Measurements from ENCODE around the gene ATP5MK. TPM values are rescaled to one million over a fixed set of nuclear protein-coding genes. Genes with fewer than 3 reads are reported as not detected.
"Not testable (repeated sequence)": the region's sequence is repeated elsewhere in the genome, so short reads cannot be mapped to it uniquely, and the experiment has no call there.

ATP5MK gene
- polyA plus RNA-seq, 1 donor (not counting 4 experiments of a cell fraction or from before 2014, with no cell fraction given), result 745 TPM

DNA sequence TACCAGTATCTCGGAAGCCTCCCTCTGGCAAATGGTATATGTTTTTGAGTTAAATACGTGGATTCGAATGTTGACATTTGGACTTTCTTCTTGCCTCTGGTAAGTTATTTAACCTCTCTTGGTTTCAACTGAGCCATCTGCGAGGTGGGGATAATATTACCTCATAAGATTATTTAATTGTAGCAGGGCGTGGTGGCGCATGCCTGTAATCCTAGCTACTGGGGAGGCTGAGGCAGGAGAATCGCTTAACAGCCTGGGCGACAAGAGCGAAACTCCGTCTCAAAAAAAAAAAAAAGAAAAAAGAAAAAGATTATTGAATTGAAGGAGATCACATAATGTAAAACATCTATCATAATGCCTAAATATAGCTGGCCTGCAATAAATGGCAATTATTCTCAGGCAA is 28.9 kb downstream of the ATP5MK start:
- TF ChIP-seq EZH2 (IDR thresholded peaks at IDR 0.05; ENCODE audit: low read length), result no peak
- TF ChIP-seq, protein P1, sequence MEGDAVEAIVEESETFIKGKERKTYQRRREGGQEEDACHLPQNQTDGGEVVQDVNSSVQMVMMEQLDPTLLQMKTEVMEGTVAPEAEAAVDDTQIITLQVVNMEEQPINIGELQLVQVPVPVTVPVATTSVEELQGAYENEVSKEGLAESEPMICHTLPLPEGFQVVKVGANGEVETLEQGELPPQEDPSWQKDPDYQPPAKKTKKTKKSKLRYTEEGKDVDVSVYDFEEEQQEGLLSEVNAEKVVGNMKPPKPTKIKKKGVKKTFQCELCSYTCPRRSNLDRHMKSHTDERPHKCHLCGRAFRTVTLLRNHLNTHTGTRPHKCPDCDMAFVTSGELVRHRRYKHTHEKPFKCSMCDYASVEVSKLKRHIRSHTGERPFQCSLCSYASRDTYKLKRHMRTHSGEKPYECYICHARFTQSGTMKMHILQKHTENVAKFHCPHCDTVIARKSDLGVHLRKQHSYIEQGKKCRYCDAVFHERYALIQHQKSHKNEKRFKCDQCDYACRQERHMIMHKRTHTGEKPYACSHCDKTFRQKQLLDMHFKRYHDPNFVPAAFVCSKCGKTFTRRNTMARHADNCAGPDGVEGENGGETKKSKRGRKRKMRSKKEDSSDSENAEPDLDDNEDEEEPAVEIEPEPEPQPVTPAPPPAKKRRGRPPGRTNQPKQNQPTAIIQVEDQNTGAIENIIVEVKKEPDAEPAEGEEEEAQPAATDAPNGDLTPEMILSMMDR (optimal IDR thresholded peaks at IDR 0.05 in 1 of 3, IDR thresholded peaks at IDR 0.05 in 1 of 3, conservative IDR thresholded peaks at IDR 0.05 in 1 of 3; ENCODE audit: extremely low read depth in 1 of 3, insufficient read depth in 2 of 3, low read length in 3 of 3), result no peak
- FAIRE-seq, result no peak
- Histone ChIP-seq H3K27ac (ENCODE audit: control insufficient read depth, insufficient read depth, low read length) (peak overlapping the region; percentile 12), H3K9ac (ENCODE audit: control insufficient read depth, extremely low read depth, insufficient read depth, low read length) (peak overlapping the region; percentile 75), H3K9me3 (ENCODE audit: control insufficient read depth, low read depth, low read length) (no peaks in the 10 kb centered on the region), H3K4me1 (ENCODE audit: control insufficient read depth, extremely low read depth, insufficient read depth, low read length) (peaks cover 6% of the 10 kb centered on the region), H3K9me1 (ENCODE audit: control insufficient read depth, extremely low read depth, insufficient read depth, low read length) (no peaks in the 10 kb centered on the region), H3K36me3 (ENCODE audit: control insufficient read depth in 2 of 2, extremely low read depth in 1 of 2, insufficient read depth in 2 of 2, low read length in 2 of 2) (no peaks in the 10 kb centered on the region), H4K20me1 (ENCODE audit: control insufficient read depth, extremely low read depth, insufficient read depth, low read length) (no peaks in the 10 kb centered on the region), H3K27me3 (ENCODE audit: control insufficient read depth, extremely low read depth, insufficient read depth, low read length) (no peaks in the 10 kb centered on the region), H3K4me2 (ENCODE audit: control insufficient read depth, extremely low read depth, insufficient read depth, low read depth, low read length) (peak overlapping the region; percentile 89), H3K79me2 (ENCODE audit: control insufficient read depth, insufficient read depth, low read length) (peaks cover 7% of the 10 kb centered on the region), H2AFZ (ENCODE audit: control insufficient read depth, low read length) (peak overlapping the region; percentile 61), H3K4me3 (ENCODE audit: control insufficient read depth in 2 of 3, extremely low read depth in 1 of 3, insufficient read depth in 2 of 3, low read depth in 1 of 3, low read length in 3 of 3) (peak overlapping the region; percentile 70 to 88 (median 88))
- DNase-seq (ENCODE audit: low read depth, low spot score), result no peak
- dilution Hi-C loops (cut with MboI; ENCODE audit: extremely low pct_ligation_motif_present, low sequenced_read_pairs), result no loop called here

DNA sequence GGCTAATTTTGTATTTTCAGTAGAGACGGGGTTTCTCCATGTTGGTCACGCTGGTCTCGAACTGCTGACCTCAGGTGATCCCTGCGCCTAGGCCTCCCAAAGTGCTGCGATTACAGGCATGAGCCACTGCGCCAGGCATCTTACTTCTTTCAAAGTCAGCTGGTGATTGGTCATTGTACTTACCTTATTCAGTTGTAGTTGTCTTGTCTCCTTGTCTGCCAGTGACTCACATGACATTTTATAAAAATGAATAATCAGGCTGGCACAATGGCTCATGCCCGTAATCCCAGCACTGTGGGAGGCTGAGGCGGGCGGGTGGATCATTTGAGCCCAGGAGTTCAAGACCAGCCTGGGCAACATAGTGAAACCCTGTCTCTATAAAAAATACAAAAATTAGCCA is 35.5 kb downstream of the ATP5MK start:
- H3K27me3 ChIP-seq (ENCODE audit: control insufficient read depth, extremely low read depth, insufficient read depth, low read length); H3K9me3 ChIP-seq (ENCODE audit: control insufficient read depth, low read depth, low read length); H3K79me2 ChIP-seq (ENCODE audit: control insufficient read depth, insufficient read depth, low read length); FAIRE-seq; H3K4me3 ChIP-seq (ENCODE audit: control insufficient read depth in 2 of 3, extremely low read depth in 1 of 3, insufficient read depth in 2 of 3, low read depth in 1 of 3, low read length in 3 of 3); H3K36me3 ChIP-seq (ENCODE audit: control insufficient read depth in 2 of 2, extremely low read depth in 1 of 2, insufficient read depth in 2 of 2, low read length in 2 of 2); H4K20me1 ChIP-seq (ENCODE audit: control insufficient read depth, extremely low read depth, insufficient read depth, low read length); H3K9ac ChIP-seq (ENCODE audit: control insufficient read depth, extremely low read depth, insufficient read depth, low read length); H3K4me2 ChIP-seq (ENCODE audit: control insufficient read depth, extremely low read depth, insufficient read depth, low read depth, low read length); H3K27ac ChIP-seq (ENCODE audit: control insufficient read depth, insufficient read depth, low read length); H3K4me1 ChIP-seq (ENCODE audit: control insufficient read depth, extremely low read depth, insufficient read depth, low read length); H2AFZ ChIP-seq (ENCODE audit: control insufficient read depth, low read length); dilution Hi-C loops (cut with MboI; ENCODE audit: extremely low pct_ligation_motif_present, low sequenced_read_pairs); H3K9me1 ChIP-seq (ENCODE audit: control insufficient read depth, extremely low read depth, insufficient read depth, low read length): not testable (repeated sequence)
- DNase-seq (ENCODE audit: low read depth, low spot score), result peak; percentile 40

DNA sequence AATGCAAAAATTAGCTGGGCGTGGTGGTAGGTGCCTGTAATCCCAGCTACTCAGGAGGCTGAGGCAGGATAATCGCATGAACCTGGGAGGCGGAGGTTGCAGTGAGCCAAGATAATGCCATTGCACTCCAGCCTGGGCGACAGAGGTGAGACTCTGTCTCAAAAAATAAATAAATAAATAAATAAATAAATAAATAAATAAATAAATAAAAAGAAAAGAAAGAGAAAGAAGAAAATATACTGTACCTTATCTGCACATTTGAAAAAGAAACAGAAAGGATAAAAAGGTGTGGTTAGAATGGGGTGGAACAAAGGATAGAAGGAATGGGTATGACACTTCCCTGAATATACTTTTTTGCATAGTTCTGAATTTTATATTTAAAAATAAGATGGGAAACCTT is 36.8 kb downstream of the ATP5MK start:
- H3K79me2 ChIP-seq (ENCODE audit: control insufficient read depth, insufficient read depth, low read length); H2AFZ ChIP-seq (ENCODE audit: control insufficient read depth, low read length); DNase-seq (ENCODE audit: low read depth, low spot score); H3K4me1 ChIP-seq (ENCODE audit: control insufficient read depth, extremely low read depth, insufficient read depth, low read length); H3K9me3 ChIP-seq (ENCODE audit: control insufficient read depth, low read depth, low read length); H3K9me1 ChIP-seq (ENCODE audit: control insufficient read depth, extremely low read depth, insufficient read depth, low read length); H3K36me3 ChIP-seq (ENCODE audit: control insufficient read depth in 2 of 2, extremely low read depth in 1 of 2, insufficient read depth in 2 of 2, low read length in 2 of 2); H3K4me2 ChIP-seq (ENCODE audit: control insufficient read depth, extremely low read depth, insufficient read depth, low read depth, low read length); FAIRE-seq; H3K4me3 ChIP-seq (ENCODE audit: control insufficient read depth in 2 of 3, extremely low read depth in 1 of 3, insufficient read depth in 2 of 3, low read depth in 1 of 3, low read length in 3 of 3); H3K9ac ChIP-seq (ENCODE audit: control insufficient read depth, extremely low read depth, insufficient read depth, low read length); H3K27me3 ChIP-seq (ENCODE audit: control insufficient read depth, extremely low read depth, insufficient read depth, low read length); H4K20me1 ChIP-seq (ENCODE audit: control insufficient read depth, extremely low read depth, insufficient read depth, low read length); dilution Hi-C loops (cut with MboI; ENCODE audit: extremely low pct_ligation_motif_present, low sequenced_read_pairs); H3K27ac ChIP-seq (ENCODE audit: control insufficient read depth, insufficient read depth, low read length): not testable (repeated sequence)
